GM12875 (cell line): ENCODE results near the gene B4GAT1.

Experiments used
- H3K4me3 ChIP-seq: one replicate; pipeline ENCODE4 v1.5.1; 2011; ENCODE audit warnings: low read depth, low read length, control low read depth
- CTCF ChIP-seq: IDR thresholded peaks from 2 replicates; pipeline ENCODE4 v1.5.1; 2011; ENCODE audit warnings: low read depth, mild to moderate bottlenecking, control low read depth, inconsistent platforms, low read length, moderate library complexity, borderline replicate concordance; ENCODE audit not compliant: insufficient read depth

The B4GAT1 gene

GRCh38 chr11:66343176-66343575, 4.3 kb downstream of the B4GAT1 start:
- H3K4me3 ChIP-seq: no peak overlapping the region
- no peak for TF ChIP-seq CTCF

- no peak for TF ChIP-seq CTCF
- no peak overlapping the region for H3K4me3 ChIP-seq
Observed at GRCh38 chr11:66341502-66342126, 5.8 kb downstream of the B4GAT1 start.

GRCh38 chr11:66340596-66341501, 6.6 kb downstream of the B4GAT1 start:
- no peak overlapping the region for H3K4me3 ChIP-seq
- TF ChIP-seq CTCF: no peak

GRCh38 chr11:66339686-66340483, 7.5 kb downstream of the B4GAT1 start:
- no peak for TF ChIP-seq CTCF

GRCh38 chr11:66339162-66339675, 8.2 kb downstream of the B4GAT1 start:
- no peak for TF ChIP-seq CTCF
- H3K4me3 ChIP-seq: no peak overlapping the region

More at GRCh38 chr11:66339686-66340483, 7.5 kb downstream of the B4GAT1 start:
- no peak overlapping the region for H3K4me3 ChIP-seq

GRCh38 chr11:66338276-66339161, 8.9 kb downstream of the B4GAT1 start:
- TF ChIP-seq CTCF: no peak

More at GRCh38 chr11:66338276-66339161, 8.9 kb downstream of the B4GAT1 start:
- H3K4me3 ChIP-seq: no peak overlapping the region
